Measurements from ENCODE around the gene WDFY4.

Gene WDFY4

DNA sequence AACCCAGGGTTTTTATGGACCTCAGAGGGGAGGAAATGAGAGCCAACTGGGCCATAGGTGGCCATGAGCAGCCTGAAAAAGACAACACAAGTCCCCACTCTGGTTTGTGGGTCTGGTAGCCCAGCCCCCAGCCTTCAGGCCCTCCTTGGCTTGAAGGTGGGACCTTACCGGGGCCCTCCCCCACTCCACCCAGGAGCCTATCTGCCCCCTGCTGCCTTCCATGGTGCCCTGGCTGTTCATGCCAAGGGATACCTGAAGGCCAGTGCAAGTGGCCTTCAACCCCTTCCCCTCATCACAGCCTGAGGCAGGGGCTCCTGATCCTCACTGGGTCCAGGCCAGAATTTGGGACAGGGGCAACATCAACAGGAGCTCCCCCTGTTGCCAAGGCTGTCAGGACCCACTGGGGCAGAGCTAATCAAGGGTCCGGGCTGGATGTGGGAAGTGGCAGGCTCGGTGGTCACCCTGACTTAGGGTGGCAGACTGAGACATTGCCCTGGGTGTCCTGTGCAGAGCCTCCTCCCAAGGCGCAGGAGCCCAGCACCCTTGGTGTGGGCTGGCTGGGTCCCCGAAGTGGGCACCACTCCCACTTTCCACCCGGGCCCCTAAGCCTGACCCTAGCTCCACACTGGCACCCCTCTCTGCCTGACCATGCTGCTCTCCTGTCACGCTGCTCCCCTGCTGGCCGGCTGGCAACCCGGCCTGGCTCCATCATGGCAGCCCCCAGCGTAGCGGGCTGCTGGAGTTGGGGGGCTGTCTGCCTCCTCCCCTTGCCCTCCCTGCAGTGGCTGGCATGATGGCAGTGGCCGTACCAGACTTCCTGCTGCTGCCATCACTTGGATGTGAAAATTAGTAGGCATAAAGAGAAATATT is 6.4 kb downstream of the WDFY4 start:
- DNase-seq (ENCODE audit: low read depth): no peak

DNA sequence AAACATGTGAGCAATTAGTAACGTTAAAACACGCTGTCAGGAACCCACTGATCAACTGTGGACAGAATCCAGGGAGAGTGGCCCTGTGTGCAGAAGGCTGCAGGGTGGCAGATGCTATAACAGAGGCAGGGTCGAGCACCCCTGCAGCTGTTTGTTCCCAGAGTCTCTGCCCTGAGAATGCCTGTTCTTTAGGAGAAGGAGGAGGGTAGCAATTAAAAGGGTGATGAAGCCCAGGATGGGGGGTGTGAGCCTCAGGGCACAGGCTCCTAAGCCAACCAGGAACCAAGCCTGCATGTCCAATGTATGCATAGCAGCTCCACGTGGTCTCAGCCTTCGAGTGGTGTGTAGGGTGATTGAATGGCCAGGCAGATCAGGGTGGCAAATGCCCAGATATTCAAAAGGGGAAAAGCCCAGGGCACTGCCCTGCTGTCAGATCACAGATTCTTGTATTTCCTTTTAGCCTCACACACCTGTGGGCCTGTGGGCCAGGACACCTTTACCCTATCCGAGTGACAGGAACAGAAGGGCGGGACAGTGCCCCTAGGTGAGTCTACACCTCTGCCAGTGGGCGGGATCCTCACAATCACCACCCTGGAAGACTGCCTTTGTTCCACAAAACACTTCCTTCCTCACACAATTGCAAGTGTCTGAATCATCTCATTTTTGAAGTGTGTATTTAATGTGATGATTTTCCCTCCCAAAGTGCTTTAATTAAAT is 7.3 kb downstream of the WDFY4 start:
- DNase-seq (ENCODE audit: low read depth): no peak

GRCh38 chr10:48692748-48693147 is 8.1 kb downstream of the WDFY4 start:
- DNase-seq (ENCODE audit: low read depth): no peak

GRCh38 chr10:48693206-48693605 is 8.5 kb downstream of the WDFY4 start:
- no peak for DNase-seq (ENCODE audit: low read depth)

- DNase-seq (ENCODE audit: low read depth): no peak
These were observed 9.8 kb downstream of the WDFY4 start for GRCh38 chr10:48694371-48695030.

- DNase-seq (ENCODE audit: low read depth): no peak
These were observed 11.2 kb downstream of the WDFY4 start for GRCh38 chr10:48695636-48696534.

- no peak for DNase-seq (ENCODE audit: low read depth)
These were observed 11.8 kb downstream of the WDFY4 start for GRCh38 chr10:48696535-48696873.

- no peak for DNase-seq (ENCODE audit: low read depth)
These were observed 12.4 kb downstream of the WDFY4 start for GRCh38 chr10:48697091-48697490.

DNA sequence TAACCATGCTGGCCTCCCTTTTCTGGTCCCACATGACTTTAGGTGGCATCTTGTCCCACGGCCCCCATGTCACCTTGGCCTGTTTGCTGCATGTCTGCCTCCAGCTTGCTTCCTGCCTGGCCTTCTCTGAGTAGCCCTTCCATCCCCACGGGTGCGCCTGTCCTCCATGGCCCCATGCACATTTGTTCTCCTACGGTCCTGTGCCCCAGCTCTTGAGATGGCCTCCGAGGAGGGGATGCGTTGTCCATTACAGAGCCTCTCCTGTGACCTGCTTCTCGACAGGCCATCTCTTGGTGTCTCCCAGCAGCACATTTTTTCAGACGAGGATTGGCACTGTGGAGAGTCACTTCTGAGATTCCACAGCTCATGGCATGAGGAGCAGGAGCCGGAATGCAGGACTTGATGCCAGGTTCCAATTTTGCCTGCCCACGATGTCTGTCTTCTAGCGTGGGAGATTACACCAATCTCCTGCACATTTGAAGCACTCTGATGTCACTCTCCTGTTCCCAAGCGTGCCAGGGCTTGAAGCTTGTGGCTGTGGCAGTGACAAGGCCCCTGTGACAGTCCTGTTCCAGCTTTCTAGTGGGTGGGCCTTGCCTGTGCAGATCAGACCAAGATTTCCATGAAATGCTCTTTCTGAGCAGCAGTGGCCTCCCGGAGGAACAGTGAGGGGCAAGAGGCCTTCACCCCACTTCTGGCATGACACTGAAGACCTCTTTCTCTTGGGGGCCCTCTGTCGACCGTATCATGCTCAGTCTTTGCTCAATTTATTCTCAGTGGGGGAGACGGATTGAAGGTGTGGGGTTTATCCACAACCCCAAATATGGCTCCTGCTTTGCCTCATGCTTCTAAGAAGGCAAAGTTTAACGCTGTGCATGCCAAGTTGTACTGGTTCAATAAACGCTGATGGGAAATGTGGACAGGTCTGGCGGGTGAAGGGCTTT is 13.4 kb downstream of the WDFY4 start:
- DNase-seq (ENCODE audit: low read depth): no peak

GRCh38 chr10:48699011-48699627 is 14.4 kb downstream of the WDFY4 start:
- DNase-seq (ENCODE audit: low read depth): no peak

DNA sequence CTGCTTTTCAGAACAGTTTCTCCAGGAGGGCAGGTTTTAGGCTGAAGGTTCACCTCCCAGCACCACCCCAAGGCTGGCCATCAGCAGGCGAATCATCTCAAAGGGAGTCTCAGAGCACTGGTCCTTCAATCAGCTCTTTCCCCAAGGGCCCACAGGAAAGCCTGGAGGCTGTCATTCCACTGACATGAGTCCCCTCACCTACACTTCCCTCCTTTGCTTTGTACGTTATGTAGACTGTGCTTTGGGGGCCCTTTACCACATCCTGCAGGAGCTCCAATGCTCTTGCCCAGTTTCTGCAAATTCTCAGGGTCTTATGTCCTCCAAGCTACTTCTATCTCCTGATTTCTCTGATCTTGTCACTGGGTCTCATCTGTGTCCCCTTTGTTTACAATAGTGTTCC is 15.4 kb downstream of the WDFY4 start:
- DNase-seq (ENCODE audit: low read depth): no peak

GRCh38 chr10:48700493-48700892 is 15.8 kb downstream of the WDFY4 start:
- DNase-seq (ENCODE audit: low read depth): no peak

GRCh38 chr10:48701139-48701901 is 16.6 kb downstream of the WDFY4 start:
- DNase-seq (ENCODE audit: low read depth): no peak

GRCh38 chr10:48701941-48702340 is 17.3 kb downstream of the WDFY4 start:
- no peak for DNase-seq (ENCODE audit: low read depth)

DNA sequence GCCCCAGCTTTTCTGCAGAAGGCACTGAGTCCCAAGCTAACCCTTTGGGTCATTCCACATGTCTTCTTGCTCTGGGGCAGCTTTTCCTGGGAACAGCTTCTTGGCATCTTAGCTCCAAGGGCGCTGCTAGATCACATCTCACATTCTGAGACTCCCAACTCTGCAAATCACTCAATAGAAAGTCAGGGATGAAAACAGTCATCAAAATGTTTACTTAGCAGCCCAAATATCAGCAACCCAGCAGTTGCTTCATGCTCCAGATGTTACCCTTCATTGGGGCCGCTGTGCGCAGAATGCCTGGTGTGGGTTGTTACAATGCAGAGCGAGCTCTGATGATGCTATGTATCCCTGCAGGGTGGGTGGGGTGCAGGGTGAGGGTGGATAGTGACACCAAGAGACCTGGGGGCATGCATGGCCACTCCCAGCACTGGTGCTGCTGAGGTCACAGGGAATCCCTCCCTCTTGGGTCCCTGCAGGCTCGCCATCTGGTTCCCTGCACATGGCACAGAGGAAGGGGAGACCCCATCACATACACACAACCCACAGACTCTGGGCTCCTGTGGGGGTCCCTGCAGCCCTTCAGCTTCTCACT is 19.0 kb downstream of the WDFY4 start:
- DNase-seq (ENCODE audit: low read depth): no peak

DNA sequence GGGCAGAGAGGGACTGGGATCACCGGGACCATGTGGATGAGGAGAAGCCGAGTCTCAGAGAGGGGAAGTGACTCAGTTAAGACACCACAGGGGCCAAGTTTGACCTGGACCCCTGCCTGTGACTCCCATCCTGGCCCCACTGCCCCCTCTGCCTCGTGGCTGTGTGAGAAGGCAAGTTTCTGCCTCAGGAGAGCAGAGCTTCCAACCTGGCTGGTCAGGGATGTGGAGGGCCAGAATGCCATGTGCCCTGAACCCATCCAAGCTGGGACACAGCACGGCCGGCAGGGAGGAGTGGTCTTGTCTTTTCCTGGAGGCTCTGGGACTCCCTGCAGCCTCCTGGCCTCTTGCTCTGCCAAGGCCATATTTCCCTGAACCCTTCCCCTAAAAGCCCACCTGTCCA is 19.5 kb downstream of the WDFY4 start:
- DNase-seq (ENCODE audit: low read depth): no peak

GRCh38 chr10:48705401-48705938 is 20.8 kb downstream of the WDFY4 start:
- DNase-seq (ENCODE audit: low read depth): no peak

DNA sequence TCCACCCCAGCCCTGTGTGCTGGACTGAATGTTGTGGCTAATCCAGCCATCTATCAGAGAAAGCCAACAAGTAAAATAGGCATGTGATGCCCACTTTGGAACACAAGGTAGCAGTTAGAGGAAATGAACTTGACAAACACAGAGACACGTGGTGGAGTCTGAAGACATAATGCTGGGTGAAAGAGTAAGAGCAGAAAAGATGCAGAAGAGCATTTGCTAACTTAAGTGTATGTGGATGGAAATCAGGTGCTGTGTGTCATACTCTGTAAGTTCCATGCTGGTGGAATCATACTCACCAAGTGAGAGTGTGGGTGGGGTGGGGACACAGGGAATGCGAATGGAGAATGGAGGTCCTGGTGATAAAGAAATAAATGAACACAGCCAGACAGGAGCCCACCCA is 22.8 kb downstream of the WDFY4 start:
- no peak for DNase-seq (ENCODE audit: low read depth)

- DNase-seq (ENCODE audit: low read depth): no peak
These were observed 23.5 kb downstream of the WDFY4 start for GRCh38 chr10:48708144-48708543.
